ENCODE results near the gene CCN2.
A peak's percentile ranks its signal among the peaks of the same experiment; 100 is the strongest.

CCN2 gene

DNA sequence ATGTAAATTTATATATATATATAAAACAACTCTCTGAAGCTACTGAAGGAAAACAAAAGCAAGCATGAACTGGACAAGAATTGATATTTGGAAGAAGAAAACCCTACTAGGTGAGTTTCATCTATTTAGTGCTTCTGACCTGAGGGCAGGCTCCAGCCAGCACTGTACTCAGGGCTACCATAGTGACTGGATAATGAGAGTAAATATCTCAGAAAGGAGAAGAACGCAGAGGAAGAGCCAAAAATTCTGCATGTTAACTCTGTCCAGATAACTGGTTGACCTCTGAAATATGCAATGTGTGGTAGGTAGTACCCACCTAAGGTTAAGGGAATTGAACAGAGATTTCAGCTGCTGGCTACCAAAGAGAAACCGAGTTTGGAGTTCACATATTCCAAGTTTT, 41.4 kb upstream of the CCN2 start:
- no peak overlapping the region for H3K27ac ChIP-seq
- no peak for TF ChIP-seq ZFX (IDR thresholded peaks at IDR 0.05; ENCODE audit: borderline replicate concordance)
- TF ChIP-seq, protein P1, sequence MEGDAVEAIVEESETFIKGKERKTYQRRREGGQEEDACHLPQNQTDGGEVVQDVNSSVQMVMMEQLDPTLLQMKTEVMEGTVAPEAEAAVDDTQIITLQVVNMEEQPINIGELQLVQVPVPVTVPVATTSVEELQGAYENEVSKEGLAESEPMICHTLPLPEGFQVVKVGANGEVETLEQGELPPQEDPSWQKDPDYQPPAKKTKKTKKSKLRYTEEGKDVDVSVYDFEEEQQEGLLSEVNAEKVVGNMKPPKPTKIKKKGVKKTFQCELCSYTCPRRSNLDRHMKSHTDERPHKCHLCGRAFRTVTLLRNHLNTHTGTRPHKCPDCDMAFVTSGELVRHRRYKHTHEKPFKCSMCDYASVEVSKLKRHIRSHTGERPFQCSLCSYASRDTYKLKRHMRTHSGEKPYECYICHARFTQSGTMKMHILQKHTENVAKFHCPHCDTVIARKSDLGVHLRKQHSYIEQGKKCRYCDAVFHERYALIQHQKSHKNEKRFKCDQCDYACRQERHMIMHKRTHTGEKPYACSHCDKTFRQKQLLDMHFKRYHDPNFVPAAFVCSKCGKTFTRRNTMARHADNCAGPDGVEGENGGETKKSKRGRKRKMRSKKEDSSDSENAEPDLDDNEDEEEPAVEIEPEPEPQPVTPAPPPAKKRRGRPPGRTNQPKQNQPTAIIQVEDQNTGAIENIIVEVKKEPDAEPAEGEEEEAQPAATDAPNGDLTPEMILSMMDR (IDR thresholded peaks at IDR 0.05) = no peak

DNA sequence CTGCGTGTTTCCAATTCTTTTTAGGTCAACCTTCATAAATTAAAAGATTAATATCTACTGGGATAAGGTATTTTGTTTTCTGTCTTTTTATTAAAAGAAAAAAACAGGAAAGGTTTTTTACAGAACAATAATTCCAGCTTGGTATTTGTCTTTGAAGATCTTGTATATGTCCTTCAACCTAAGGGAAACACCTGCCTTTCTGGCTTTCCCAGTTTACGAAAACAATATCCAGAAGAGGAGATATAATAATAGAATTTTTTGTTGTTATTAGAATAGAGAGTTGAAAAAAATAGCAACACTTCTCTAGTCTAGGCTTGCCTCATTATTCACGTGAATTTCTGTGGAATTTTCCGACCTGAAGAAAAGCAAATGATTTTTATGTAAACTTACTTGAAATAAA, 37.9 kb upstream of the CCN2 start:
- no peak for TF ChIP-seq ZFX (IDR thresholded peaks at IDR 0.05; ENCODE audit: borderline replicate concordance)
- TF ChIP-seq, protein P1 (IDR thresholded peaks at IDR 0.05) = no peak
- no peak overlapping the region for H3K27ac ChIP-seq

DNA sequence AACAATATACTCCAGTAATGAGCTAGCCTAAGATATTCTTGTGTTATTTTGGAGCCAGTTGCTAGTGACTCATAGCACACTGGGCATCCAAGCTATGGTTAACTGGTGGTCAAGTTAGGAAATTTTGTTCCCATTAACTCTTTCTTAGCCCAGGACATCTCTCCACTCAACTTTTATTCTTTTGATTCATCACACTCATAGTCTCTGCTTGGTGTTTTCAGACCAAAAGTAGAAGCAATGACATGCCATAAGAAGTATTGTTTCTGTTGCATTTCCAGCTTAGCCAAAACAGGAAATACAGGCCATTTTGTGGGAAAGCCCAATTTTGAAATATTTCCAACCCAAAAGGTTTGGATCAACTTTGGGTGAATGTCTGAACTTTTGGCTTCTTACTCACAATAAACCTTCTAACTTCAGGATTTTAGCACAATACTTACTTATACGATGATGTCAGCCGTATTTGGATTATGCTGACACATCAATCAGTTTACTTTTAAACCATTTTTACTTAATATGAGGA, 31.6 kb upstream of the CCN2 start:
- peak overlapping the region; percentile 95 for H3K27ac ChIP-seq
- TF ChIP-seq ZFX (IDR thresholded peaks at IDR 0.05; ENCODE audit: borderline replicate concordance) = no peak
- TF ChIP-seq, protein P1 (IDR thresholded peaks at IDR 0.05) = no peak

DNA sequence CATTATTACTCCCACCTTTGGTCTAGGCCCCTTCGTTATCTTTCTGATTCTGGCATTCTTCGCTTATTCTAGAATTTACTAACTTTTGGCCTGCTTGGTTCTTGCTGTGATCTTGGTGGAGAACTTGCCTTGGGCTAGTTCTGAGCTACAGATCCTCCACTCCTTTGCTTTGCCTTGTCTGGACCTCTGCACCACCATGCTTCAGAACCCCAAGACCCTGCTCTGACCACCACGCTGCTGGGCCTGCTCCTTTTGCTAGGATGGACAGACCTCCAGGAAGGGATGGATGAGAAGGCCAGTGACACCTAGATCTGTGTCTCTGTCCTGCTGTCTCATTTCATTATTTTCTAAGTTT, 30.4 kb upstream of the CCN2 start:
- peak overlapping the region; percentile 95 for H3K27ac ChIP-seq
- no peak for TF ChIP-seq ZFX (IDR thresholded peaks at IDR 0.05; ENCODE audit: borderline replicate concordance)
- TF ChIP-seq, protein P1 (IDR thresholded peaks at IDR 0.05) = no peak

DNA sequence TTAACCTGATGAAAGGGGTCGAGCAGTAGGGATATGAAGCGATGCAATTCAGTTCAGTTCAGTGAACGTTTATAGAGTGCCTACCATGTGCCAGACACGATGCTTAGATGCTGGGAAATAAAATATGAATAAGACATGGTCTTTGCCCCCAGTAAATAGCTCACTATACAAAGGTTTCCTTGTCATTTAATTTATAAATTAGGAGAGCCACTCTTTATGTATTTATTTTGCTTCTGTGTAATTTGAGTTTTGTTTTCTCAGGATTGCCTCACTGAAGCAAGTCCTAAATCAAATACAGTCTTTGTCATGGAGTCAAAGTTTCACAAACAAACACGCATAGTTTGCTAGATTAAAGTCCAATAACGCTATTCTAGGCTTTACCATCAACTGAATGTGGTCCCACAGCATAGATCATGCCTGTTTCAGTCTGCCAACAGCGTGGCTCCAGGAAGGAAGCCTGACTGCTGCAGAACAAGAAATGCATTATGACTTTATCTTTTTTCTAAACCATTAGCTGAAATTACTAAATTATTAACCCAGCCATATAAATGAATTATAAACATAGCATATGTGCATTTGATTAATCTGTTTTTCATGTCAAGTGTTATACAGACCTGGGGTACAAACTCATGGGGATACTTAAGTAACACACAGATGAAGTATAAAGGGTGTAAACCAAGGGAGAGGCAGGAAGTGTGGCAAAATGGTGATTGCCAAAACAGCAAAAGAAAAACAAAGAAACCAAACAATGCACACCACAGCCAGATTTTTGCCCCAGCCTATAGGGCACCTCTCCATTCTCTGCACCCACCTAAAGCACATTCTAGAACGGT, 29.8 kb upstream of the CCN2 start:
- peak overlapping the region; percentile 95 for H3K27ac ChIP-seq
- TF ChIP-seq ZFX (IDR thresholded peaks at IDR 0.05; ENCODE audit: borderline replicate concordance) = no peak
- TF ChIP-seq, protein P1 (IDR thresholded peaks at IDR 0.05) = no peak

DNA sequence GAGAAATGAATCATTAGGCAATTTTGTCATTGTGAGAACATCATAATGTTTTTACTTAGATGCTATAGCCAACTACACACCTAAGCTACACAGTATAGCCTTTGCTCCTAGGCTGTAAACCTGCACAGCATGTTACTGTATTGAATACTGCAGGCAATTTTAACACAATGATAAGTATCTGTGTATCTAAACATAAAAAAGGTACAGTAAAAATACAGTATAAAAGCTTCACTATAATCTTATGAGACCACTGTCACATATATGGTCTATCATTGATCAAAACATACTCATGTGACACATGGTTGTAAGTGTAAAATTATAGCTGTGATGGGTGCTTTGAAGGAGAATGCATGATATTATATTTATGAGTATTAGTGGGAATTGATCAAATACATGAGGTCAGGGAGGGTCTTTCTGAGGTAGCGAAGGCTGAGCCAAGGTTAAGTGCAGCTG, 29.2 kb upstream of the CCN2 start:
- H3K27ac ChIP-seq = peak overlapping the region; percentile 95
- no peak for TF ChIP-seq ZFX (IDR thresholded peaks at IDR 0.05; ENCODE audit: borderline replicate concordance)
- TF ChIP-seq, protein P1 (IDR thresholded peaks at IDR 0.05) = no peak
